Endometrium (tissue), 2 donors: Measurements from ENCODE around the gene EXOSC9.

Experiments
- FAIRE-seq: peaks from 2 replicates; lab custom pipeline; 2012; peaks lifted over from hg19 to GRCh38; lab: Jason Lieb, UNC
- donor health status: control.
- donor health status: control.

Gene EXOSC9

GRCh38 chr4:121824171-121824527 lies 23.0 kb downstream of the EXOSC9 start:
- no peak for FAIRE-seq

- FAIRE-seq: no peak
These were observed 23.8 kb downstream of the EXOSC9 start for GRCh38 chr4:121824950-121825349.

GRCh38 chr4:121827853-121828252 lies 26.7 kb downstream of the EXOSC9 start:
- FAIRE-seq: no peak

GRCh38 chr4:121829511-121829910 lies 28.4 kb downstream of the EXOSC9 start:
- FAIRE-seq: no peak

- peak; percentile 37 for FAIRE-seq
These were observed 37.0 kb downstream of the EXOSC9 start for GRCh38 chr4:121838136-121838535.

- no peak for FAIRE-seq
These were observed 41.7 kb downstream of the EXOSC9 start for GRCh38 chr4:121842862-121843261.

- FAIRE-seq: no peak
These were observed 45.5 kb downstream of the EXOSC9 start for GRCh38 chr4:121846662-121847061.

- FAIRE-seq: no peak
These were observed 50.2 kb downstream of the EXOSC9 start for GRCh38 chr4:121851354-121851753.

- no peak for FAIRE-seq
These were observed 59.0 kb downstream of the EXOSC9 start for GRCh38 chr4:121860121-121860520.

GRCh38 chr4:121861426-121861825 lies 60.3 kb downstream of the EXOSC9 start:
- FAIRE-seq: no peak

GRCh38 chr4:121863799-121864198 lies 62.7 kb downstream of the EXOSC9 start:
- FAIRE-seq: no peak
